ENCODE measurements around the gene NPTN.

DNA sequence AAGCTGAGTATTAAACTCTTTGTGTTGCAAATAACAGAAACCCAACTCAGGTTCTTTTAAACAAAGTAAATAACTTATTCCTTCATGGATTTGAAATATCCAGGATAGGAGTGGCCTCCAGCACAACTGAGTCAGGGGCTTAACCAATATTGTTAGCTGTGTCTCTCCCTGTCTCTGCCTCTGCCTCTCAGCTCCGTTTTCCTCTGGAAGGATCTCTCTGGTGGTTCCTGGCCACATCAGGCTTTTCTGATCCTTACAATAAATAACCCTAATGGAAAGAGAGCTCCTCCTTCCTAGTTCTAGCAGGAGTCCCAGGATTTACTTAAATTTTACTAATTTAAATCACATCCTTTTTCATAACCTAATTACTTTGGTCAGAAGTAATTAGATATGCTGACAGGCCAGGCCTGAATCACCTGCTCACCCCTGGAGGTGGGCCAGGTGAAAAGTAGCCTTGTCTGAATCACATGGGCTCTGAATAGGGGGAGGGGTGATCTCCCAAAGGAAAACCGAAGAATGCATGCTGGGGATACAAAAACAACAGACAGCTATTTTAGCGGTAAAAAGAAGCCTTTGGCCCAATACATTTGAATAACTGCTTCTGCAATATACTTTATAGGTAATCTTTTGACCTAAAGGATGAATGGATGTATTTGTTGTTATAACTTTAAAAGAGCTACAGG, 114.9 kb downstream of the NPTN start:
- TF ChIP-seq, protein P1, sequence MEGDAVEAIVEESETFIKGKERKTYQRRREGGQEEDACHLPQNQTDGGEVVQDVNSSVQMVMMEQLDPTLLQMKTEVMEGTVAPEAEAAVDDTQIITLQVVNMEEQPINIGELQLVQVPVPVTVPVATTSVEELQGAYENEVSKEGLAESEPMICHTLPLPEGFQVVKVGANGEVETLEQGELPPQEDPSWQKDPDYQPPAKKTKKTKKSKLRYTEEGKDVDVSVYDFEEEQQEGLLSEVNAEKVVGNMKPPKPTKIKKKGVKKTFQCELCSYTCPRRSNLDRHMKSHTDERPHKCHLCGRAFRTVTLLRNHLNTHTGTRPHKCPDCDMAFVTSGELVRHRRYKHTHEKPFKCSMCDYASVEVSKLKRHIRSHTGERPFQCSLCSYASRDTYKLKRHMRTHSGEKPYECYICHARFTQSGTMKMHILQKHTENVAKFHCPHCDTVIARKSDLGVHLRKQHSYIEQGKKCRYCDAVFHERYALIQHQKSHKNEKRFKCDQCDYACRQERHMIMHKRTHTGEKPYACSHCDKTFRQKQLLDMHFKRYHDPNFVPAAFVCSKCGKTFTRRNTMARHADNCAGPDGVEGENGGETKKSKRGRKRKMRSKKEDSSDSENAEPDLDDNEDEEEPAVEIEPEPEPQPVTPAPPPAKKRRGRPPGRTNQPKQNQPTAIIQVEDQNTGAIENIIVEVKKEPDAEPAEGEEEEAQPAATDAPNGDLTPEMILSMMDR (IDR thresholded peaks at IDR 0.05), result no peak
- no peak for TF ChIP-seq POLR2A (IDR thresholded peaks at IDR 0.05)
- TF ChIP-seq POLR2AphosphoS5 (IDR thresholded peaks at IDR 0.05; ENCODE audit: insufficient read depth in 1 of 2, low read depth in 1 of 2), result no peak

All from vagina (tissue), 2 donors.